Colon (tissue), 2 donors: Measurements from ENCODE around the gene AAK1.

Experiments
- FAIRE-seq: peaks from 2 replicates; lab custom pipeline; 2012; peaks lifted over from hg19 to GRCh38; lab: Jason Lieb, UNC
- donor health status: control.
- donor health status: control.

AAK1 gene

DNA sequence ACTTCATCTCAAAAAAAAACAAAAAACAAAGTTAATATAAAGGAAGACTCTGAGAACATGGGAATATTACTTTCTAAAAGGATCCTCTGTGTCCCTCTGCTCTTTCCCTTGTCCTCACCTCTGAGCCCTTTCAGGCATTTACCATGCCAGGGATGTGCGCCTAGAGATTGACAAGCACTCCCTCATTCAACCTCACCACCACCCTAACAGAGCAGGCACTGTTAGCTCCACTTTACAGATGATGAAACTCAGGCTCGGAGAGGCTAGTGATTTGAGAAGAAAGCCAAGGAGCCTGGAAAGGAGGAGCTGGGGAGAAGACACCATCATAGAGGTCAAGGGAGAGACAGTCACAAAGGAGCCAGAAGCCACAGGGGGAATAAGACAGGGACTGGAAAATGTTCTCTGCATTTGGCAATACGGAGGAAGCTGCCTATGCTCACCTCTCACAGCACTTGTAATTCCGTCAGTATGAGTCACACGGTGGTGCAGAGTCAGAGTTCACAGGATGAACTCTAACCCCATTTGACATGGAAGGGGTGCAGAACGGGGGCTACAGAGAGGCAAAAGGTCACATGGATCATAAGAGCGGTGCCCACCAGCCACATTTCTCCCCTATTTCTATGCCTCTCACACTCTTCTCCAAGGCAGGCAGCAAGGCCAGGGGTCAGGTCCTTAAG, 104.5 kb downstream of the AAK1 start:
- FAIRE-seq: no peak

DNA sequence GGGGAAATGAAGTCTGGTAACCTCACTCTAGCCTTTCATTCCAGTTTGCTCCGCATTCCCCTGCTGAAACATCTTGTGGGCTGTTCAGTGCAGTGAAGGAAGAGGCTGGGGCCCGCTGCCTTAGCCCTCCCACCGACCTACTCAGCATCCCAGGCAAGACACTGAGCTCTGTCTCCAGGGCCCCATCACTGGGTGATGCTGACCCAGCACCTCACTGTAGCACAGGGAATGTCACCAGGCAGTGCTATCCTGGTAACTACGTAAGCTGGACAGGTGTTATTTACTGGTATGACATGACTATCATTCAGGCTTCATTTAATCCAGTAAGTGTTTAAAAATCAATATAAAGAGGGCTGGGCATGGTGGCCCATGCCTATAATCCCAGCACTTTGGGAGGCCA, 105.3 kb downstream of the AAK1 start:
- no peak for FAIRE-seq

DNA sequence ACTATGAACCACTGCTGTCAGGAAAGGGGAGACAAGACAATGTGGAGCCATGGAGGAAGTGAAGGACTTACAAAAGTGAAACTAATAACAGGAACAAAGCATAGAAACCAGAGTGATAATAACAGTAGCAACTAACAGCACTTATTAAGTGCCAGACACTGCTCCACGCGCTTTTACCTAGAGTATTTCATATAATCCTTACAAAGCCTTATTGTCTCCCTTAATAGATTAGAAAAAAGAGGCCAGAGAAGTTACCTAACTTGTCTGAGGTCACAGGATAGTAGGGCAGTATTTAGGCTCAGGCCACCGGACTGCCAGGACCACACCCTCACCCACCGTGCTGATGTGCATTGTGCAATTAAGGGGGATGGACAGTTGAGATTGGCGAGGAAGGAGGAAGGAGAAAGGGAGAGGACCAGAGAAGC, 107.7 kb downstream of the AAK1 start:
- no peak for FAIRE-seq

- FAIRE-seq: no peak
Observed at GRCh38 chr2:69531186-69531585, 112.4 kb downstream of the AAK1 start.

DNA sequence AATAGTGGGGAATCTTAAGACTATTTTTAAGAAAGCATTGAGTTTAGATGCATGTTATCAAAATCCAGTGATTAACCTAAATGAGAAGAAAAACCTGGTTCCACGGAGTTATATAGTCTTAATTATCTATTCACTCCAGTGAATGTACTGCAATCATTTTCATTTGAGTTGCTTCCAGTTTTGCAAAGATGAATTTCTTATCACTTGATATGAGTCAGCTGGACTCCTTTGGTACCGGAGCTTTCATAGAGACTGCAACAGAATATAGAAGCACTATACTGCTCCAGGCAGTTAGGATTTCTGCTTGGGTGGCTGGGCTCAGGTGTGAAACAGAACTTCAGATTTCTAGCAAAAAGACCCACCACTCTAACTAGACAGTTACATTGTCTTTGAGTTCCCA, 114.1 kb downstream of the AAK1 start:
- no peak for FAIRE-seq

DNA sequence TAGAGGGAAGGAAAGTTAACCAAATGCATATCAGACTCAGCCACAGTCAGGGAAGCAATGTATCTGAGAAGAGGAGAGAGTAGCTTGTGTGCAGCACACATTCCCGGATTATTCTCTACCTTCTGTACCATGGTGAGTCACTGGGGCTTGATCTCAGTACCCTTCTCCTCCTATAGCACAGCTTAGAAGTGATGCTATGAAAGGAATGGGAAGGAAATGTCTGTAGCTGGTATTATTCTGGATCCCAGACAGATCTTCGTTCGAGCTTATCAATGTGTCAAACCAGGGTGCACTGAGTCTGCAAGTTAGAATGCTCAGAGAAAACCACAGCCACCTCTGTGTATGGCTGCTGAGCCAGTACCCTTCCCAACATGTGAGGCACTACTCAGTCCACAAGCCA, 118.3 kb downstream of the AAK1 start:
- no peak for FAIRE-seq

- FAIRE-seq: no peak
Observed at GRCh38 chr2:69524799-69525198, 118.7 kb downstream of the AAK1 start.

DNA sequence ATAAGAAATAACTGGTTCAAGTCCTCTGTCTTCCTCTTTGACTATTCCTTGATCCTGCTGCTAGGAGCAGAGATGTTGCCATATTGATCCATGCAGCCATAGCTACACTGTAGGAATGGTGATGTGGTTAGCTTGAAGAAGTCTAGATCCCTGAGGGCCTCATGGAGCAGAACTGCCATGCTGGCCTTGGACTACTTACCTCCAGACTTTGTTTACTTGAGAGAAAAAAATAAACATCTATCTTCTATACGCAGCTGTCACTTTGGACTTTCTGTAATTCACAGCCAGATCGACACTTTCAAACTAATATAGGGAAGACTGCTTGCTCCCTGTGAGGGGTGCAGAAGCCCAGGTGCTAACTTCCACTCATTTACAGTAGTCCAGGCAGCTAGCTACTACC, 121.8 kb downstream of the AAK1 start:
- no peak for FAIRE-seq

DNA sequence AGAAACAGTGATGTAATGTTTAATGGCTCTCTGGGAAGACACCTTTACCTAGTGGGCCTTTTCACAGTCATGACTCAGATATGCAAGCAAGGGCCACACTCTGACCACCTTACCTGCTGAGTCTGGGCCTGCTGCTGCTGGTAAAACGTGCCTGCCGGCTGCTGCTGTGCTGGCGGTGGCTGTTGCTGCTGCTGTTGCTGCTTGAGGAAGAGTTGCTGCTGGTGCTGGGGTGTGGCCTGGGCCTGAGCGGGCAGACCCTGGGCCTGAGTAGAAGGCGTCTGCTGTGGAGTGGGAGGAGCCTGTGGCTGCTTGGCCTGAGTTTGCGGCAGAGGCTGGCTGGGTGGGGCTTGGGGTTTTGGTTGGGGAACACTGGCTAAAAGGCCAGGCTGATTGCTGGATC, 124.7 kb downstream of the AAK1 start:
- no peak for FAIRE-seq

DNA sequence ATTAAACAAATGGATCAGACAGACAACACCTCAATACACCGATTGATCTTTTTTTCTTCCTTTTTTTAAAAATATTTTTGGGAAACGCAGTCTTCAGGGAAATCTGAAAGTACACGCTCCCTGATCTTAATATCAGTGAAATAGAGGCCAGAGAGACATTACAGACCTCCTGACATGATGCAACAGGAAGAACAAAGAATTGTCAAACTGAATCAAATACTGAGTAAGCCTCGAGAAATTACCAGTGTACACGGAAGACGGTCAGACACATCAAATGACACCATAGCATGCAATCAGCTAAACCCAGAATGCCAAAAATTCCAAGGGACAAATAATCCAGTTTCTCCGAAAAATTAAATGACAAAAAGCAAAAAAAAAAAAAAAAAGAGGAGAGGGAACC, 126.1 kb downstream of the AAK1 start:
- FAIRE-seq: no peak

- FAIRE-seq: no peak
Observed at GRCh38 chr2:69514819-69515218, 128.7 kb downstream of the AAK1 start.

- no peak for FAIRE-seq
Observed at GRCh38 chr2:69514406-69514805, 129.1 kb downstream of the AAK1 start.

DNA sequence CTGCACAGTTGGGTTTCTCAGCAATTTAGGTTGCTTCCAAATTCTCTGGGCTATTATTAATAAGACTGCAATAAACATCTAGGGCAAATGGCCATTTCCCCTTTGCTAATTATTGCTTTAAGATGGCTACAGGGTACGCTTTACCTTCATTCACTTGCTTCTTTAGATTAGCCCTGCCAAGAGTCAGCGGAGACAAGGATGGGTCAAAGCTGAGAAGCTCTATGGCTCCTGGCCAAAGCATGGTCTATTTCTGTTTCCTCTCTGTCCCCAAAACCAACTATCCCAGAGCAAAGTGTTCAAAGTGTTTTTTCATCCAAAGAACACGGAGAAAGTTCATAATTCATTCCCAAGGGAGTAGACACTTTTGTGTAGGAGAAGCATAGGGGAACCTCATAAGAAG, 131.1 kb downstream of the AAK1 start:
- no peak for FAIRE-seq

GRCh38 chr2:69510204-69510603, 133.3 kb downstream of the AAK1 start:
- FAIRE-seq: no peak

DNA sequence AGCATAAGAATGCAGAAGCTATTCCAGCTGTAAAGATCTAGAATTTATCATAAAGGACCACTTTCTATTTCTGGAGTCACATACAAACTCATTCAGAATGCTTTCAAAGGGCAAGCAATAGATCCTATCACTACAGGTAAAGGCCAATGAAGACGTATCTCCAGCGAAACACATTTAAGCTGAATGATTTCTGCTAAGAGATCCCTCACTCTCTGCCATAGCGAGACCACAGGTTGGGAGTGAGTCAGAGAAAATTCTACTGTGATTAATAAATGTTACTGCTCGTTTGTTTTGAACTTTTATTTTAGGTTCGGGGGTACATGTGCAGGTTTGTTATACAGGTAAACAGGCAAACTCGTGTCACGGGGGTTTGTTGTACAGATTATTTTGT, 133.8 kb downstream of the AAK1 start:
- no peak for FAIRE-seq

GRCh38 chr2:69509011-69509749, 134.4 kb downstream of the AAK1 start:
- no peak for FAIRE-seq

- no peak for FAIRE-seq
Observed at GRCh38 chr2:69505710-69506109, 137.8 kb downstream of the AAK1 start.

DNA sequence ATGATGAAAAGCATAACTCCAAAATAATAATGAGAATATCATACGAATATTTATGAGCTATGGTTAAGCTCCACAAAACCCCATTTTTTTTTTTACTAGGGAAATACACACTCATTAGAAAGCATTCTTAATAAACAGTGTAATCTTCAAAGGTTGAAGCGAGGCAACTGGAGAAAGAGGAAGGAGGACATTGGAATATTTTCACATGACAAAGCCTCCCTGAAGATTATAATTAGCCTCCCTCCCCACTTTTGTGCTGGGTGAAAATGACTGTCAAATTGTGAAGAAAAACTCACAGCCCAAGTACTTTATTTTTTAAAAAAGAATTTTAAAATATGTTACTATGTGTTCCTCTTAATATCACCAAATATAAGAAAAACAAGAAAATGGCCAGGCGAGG, 142.2 kb downstream of the AAK1 start:
- FAIRE-seq: no peak

DNA sequence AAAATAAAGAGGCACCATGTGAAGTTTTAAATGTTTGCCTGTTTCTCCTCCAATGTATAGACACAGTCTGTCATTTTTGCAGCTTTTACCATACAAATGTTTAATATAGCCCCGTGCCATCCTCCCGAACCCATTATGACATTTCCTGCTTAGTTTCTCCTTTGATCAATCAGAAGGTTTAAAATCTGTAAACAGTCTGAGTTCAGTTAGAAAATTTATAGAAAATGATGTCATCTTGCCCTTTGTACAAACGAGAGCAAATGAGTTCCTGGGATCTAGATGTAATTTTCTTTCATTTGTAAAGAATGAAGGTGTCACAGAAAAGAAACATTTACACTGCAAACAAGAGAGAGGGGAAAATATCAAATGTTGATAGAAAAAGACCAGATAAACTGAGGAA, 143.6 kb downstream of the AAK1 start:
- no peak for FAIRE-seq

DNA sequence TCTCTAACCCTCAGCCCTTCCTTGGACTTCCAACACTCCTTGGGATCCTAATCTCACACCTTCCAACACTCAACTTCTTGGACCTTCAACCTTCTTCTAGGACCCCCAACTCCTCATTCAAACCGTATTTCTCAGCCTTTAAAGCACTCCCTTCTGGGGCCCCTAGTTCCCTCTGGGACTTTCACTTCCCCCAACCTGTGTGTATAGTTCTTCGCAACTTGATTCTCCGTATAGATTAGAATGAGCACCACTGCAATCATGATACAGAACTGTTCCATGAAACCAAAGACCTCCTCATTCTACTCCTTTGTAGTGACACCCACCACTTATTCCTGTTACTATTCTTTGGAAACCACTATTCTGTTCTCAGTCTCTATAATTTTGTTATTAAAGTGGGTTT, 144.3 kb downstream of the AAK1 start:
- FAIRE-seq: no peak

DNA sequence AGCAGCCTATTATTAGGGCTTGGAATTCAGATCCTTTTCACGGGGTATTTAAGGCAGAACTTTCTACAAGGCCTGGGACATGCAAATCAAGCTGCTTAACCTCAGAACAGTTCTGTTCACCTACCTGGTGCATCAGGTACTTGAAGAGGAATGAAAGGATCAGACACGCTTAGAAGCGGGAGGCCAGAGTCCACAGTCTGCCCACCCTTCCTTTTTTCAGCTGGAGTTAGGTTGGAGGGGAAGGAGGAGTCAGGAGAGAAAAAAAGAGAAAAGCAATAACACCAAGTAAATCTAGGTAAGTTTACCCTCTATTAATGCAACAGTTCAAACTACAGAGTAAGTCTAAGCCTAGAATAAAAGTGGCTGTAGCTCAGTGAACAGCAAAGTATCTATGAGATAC, 147.7 kb downstream of the AAK1 start:
- FAIRE-seq: no peak

GRCh38 chr2:69495008-69495407, 148.5 kb downstream of the AAK1 start:
- FAIRE-seq: no peak

DNA sequence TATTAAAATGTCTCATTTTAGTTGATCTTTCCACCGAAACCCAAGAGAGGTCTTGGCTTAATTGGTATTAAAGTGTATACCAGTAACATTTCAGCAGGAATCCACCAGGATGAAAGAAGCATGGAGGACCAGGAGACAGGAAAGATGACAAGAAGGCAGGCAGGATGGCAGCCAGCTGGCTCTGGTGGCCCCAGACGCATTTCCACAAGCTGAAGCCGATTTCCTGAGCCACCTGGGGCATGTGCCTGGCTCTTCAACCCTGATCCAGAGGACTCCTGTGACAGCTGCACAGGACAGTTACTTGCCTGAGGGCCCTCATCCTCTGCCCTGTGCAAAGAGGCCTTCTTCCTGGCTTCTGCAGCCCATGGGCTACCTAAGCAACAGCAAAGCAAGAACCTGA, 149.4 kb downstream of the AAK1 start:
- no peak for FAIRE-seq

- FAIRE-seq: no peak
Observed at GRCh38 chr2:69493268-69493667, 150.3 kb downstream of the AAK1 start.
